ENCODE results near the gene PLCXD3.
"Not testable (repeated sequence)": the region's sequence is repeated elsewhere in the genome, so short reads cannot be mapped to it uniquely, and the experiment has no call there.

The PLCXD3 gene

GRCh38 chr5:41337724-41338123 is 172.7 kb downstream of the PLCXD3 start:
- H3K4me1 ChIP-seq (ENCODE audit: control insufficient read depth, insufficient read depth, low read length, poor library complexity, severe bottlenecking), result no peaks in the 10 kb centered on the region
- no peak for DNase-seq
- no peaks in the 10 kb centered on the region for H3K36me3 ChIP-seq (ENCODE audit: control insufficient read depth, insufficient read depth, low read length)
- H3K27ac ChIP-seq (ENCODE audit: insufficient read depth, low read length, poor library complexity, severe bottlenecking), result no peak overlapping the region
- H3K9me3 ChIP-seq (ENCODE audit: control insufficient read depth, low read length), result no peaks in the 10 kb centered on the region
- no peaks in the 10 kb centered on the region for H3K27me3 ChIP-seq (replicated peaks; ENCODE audit: control insufficient read depth, insufficient read depth, low read length, poor library complexity, severe bottlenecking)
- no peak overlapping the region for H3K4me3 ChIP-seq (ENCODE audit: insufficient read depth, low read depth, low read length, poor library complexity, severe bottlenecking)

DNA sequence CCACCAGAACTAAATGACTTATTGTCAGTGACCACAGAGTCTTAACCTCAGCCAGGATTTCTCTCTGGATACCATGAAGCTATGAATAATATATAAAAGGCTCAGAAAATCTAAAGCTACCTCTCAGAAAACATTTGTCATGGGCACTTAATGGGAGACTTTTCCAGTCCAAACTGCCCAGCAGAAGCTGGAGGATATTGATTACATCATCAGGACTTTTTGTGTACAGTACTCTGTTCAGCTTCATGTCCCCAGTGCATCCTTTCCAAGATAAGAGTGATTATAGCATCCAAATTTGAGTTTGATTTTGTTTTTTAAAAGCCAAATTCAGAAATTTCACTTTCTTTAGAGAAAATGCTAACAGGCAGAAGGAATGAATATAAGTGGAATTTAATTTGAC is 173.2 kb downstream of the PLCXD3 start:
- H3K27me3 ChIP-seq (replicated peaks; ENCODE audit: control insufficient read depth, insufficient read depth, low read length, poor library complexity, severe bottlenecking), result no peaks in the 10 kb centered on the region

GRCh38 chr5:41336471-41336870 is 173.9 kb downstream of the PLCXD3 start:
- H3K4me3 ChIP-seq (ENCODE audit: insufficient read depth, low read depth, low read length, poor library complexity, severe bottlenecking), result no peak overlapping the region
- no peaks in the 10 kb centered on the region for H3K9me3 ChIP-seq (ENCODE audit: control insufficient read depth, low read length)
- H3K27ac ChIP-seq (ENCODE audit: insufficient read depth, low read length, poor library complexity, severe bottlenecking), result no peak overlapping the region
- H3K27me3 ChIP-seq (replicated peaks; ENCODE audit: control insufficient read depth, insufficient read depth, low read length, poor library complexity, severe bottlenecking), result no peaks in the 10 kb centered on the region
- DNase-seq, result no peak
- H3K4me1 ChIP-seq (ENCODE audit: control insufficient read depth, insufficient read depth, low read length, poor library complexity, severe bottlenecking), result no peaks in the 10 kb centered on the region
- H3K36me3 ChIP-seq (ENCODE audit: control insufficient read depth, insufficient read depth, low read length), result no peaks in the 10 kb centered on the region

More for the DNA sequence above, 173.2 kb downstream of the PLCXD3 start:
- no peak overlapping the region for H3K4me3 ChIP-seq (ENCODE audit: insufficient read depth, low read depth, low read length, poor library complexity, severe bottlenecking)
- H3K27ac ChIP-seq (ENCODE audit: insufficient read depth, low read length, poor library complexity, severe bottlenecking), result no peak overlapping the region
- H3K36me3 ChIP-seq (ENCODE audit: control insufficient read depth, insufficient read depth, low read length), result no peaks in the 10 kb centered on the region
- no peak for DNase-seq
- no peaks in the 10 kb centered on the region for H3K9me3 ChIP-seq (ENCODE audit: control insufficient read depth, low read length)
- H3K4me1 ChIP-seq (ENCODE audit: control insufficient read depth, insufficient read depth, low read length, poor library complexity, severe bottlenecking), result no peaks in the 10 kb centered on the region

DNA sequence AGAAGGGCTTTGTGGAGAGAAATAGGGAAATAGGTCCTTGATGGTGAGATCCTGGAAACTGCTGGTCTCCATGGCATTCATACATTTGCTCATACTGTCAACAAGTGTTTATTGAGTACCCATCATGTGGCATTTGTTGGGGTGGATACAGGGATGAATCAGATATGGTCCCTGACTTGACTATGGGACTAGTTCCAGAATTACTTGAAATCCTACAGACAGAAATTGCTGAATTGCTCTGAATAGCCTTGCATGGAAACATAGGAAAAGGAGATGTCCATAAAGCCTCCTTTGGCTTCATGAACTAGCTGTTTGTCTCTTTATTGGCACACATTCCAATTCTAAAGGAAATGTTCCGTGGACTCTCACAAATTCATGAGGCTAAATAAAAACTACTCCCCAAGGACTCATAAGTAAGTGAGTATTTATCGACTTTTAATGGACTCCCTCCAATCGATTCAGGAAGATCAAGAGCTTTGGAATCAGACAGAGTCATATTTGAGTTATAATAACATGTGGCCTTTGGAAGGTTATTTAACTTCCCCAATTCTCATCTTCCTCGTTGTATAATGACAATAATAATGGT is 174.7 kb downstream of the PLCXD3 start:
- Histone ChIP-seq H3K4me3 (ENCODE audit: insufficient read depth, low read depth, low read length, poor library complexity, severe bottlenecking) (no peak overlapping the region), H3K9me3 (ENCODE audit: control insufficient read depth, low read length) (no peaks in the 10 kb centered on the region), H3K36me3 (ENCODE audit: control insufficient read depth, insufficient read depth, low read length) (no peaks in the 10 kb centered on the region), H3K4me1 (ENCODE audit: control insufficient read depth, insufficient read depth, low read length, poor library complexity, severe bottlenecking) (no peaks in the 10 kb centered on the region), H3K27ac (ENCODE audit: insufficient read depth, low read length, poor library complexity, severe bottlenecking) (no peak overlapping the region), H3K27me3 (replicated peaks; ENCODE audit: control insufficient read depth, insufficient read depth, low read length, poor library complexity, severe bottlenecking) (no peaks in the 10 kb centered on the region)
- DNase-seq, result no peak

- no peaks in the 10 kb centered on the region for H3K27me3 ChIP-seq (replicated peaks; ENCODE audit: control insufficient read depth, insufficient read depth, low read length, poor library complexity, severe bottlenecking)
- H3K4me3 ChIP-seq (ENCODE audit: insufficient read depth, low read depth, low read length, poor library complexity, severe bottlenecking), result no peak overlapping the region
- no peak for DNase-seq
- H3K4me1 ChIP-seq (ENCODE audit: control insufficient read depth, insufficient read depth, low read length, poor library complexity, severe bottlenecking), result no peaks in the 10 kb centered on the region
- H3K36me3 ChIP-seq (ENCODE audit: control insufficient read depth, insufficient read depth, low read length), result no peaks in the 10 kb centered on the region
- H3K9me3 ChIP-seq (ENCODE audit: control insufficient read depth, low read length), result no peaks in the 10 kb centered on the region
- no peak overlapping the region for H3K27ac ChIP-seq (ENCODE audit: insufficient read depth, low read length, poor library complexity, severe bottlenecking)
Observed at GRCh38 chr5:41334758-41335157, 175.6 kb downstream of the PLCXD3 start.

DNA sequence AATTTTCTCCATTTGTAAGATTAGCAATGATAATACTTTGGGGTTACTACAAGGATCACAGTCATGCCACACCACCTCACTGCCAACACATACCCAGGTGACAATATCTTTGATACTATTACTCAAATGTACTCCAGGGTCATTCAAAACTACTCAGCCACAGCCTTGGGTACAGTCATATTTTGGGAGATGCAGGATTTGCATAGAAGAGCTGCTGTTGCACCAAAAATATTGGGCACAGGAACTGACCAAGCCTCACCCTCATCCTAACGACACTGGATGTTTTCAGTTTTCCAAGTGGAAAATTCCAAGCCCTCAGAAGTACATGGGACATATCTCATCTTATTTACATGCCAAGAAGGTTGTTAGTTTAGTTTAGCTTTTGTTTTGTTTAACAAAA is 176.2 kb downstream of the PLCXD3 start:
- no peaks in the 10 kb centered on the region for H3K4me1 ChIP-seq (ENCODE audit: control insufficient read depth, insufficient read depth, low read length, poor library complexity, severe bottlenecking)
- H3K27ac ChIP-seq (ENCODE audit: insufficient read depth, low read length, poor library complexity, severe bottlenecking), result no peak overlapping the region
- no peaks in the 10 kb centered on the region for H3K36me3 ChIP-seq (ENCODE audit: control insufficient read depth, insufficient read depth, low read length)
- no peaks in the 10 kb centered on the region for H3K27me3 ChIP-seq (replicated peaks; ENCODE audit: control insufficient read depth, insufficient read depth, low read length, poor library complexity, severe bottlenecking)
- H3K9me3 ChIP-seq (ENCODE audit: control insufficient read depth, low read length), result no peaks in the 10 kb centered on the region
- no peak overlapping the region for H3K4me3 ChIP-seq (ENCODE audit: insufficient read depth, low read depth, low read length, poor library complexity, severe bottlenecking)
- DNase-seq, result no peak

- Histone ChIP-seq H3K4me1 (ENCODE audit: control insufficient read depth, insufficient read depth, low read length, poor library complexity, severe bottlenecking) (no peaks in the 10 kb centered on the region), H3K4me3 (ENCODE audit: insufficient read depth, low read depth, low read length, poor library complexity, severe bottlenecking) (no peak overlapping the region), H3K36me3 (ENCODE audit: control insufficient read depth, insufficient read depth, low read length) (no peaks in the 10 kb centered on the region), H3K27me3 (replicated peaks; ENCODE audit: control insufficient read depth, insufficient read depth, low read length, poor library complexity, severe bottlenecking) (no peaks in the 10 kb centered on the region), H3K9me3 (ENCODE audit: control insufficient read depth, low read length) (no peaks in the 10 kb centered on the region), H3K27ac (ENCODE audit: insufficient read depth, low read length, poor library complexity, severe bottlenecking) (no peak overlapping the region)
- no peak for DNase-seq
Observed at GRCh38 chr5:41325074-41325473, 185.3 kb downstream of the PLCXD3 start.

GRCh38 chr5:41322826-41323225 is 187.6 kb downstream of the PLCXD3 start:
- H3K27me3 ChIP-seq (replicated peaks; ENCODE audit: control insufficient read depth, insufficient read depth, low read length, poor library complexity, severe bottlenecking); H3K4me1 ChIP-seq (ENCODE audit: control insufficient read depth, insufficient read depth, low read length, poor library complexity, severe bottlenecking); H3K4me3 ChIP-seq (ENCODE audit: insufficient read depth, low read depth, low read length, poor library complexity, severe bottlenecking); H3K36me3 ChIP-seq (ENCODE audit: control insufficient read depth, insufficient read depth, low read length); H3K27ac ChIP-seq (ENCODE audit: insufficient read depth, low read length, poor library complexity, severe bottlenecking); DNase-seq; H3K9me3 ChIP-seq (ENCODE audit: control insufficient read depth, low read length): not testable (repeated sequence)

DNA sequence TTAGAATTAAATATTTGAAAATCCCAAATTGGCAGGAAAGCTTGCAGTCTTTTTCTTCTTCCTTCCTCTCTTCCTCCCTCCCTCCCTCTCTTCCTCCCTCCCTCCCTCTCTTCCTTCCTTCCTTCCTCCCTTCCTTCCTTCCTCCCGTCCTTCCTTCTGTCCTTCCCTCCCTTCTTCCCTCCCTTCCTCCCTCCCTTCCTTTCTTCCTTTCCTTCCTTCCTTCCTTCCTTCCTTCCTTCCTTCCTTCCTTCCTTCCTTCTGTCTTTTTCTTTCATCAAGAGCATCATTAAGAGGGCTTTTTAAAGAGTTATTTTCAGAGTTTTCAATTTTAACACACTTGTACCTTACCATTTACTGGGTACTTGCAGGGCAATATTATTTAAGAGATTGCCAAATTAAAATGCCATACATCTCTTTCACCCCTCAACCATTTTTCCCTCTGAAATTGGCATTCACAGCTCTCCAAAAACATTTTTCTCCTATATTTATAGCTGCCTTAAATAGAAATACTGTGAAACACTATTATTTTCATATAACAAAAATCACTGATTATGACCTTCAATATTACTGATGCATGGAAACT is 197.8 kb downstream of the PLCXD3 start:
- no peak for DNase-seq
- Histone ChIP-seq H3K9me3 (ENCODE audit: control insufficient read depth, low read length) (no peaks in the 10 kb centered on the region), H3K4me1 (ENCODE audit: control insufficient read depth, insufficient read depth, low read length, poor library complexity, severe bottlenecking) (no peaks in the 10 kb centered on the region), H3K36me3 (ENCODE audit: control insufficient read depth, insufficient read depth, low read length) (no peaks in the 10 kb centered on the region), H3K27ac (ENCODE audit: insufficient read depth, low read length, poor library complexity, severe bottlenecking) (no peak overlapping the region), H3K27me3 (replicated peaks; ENCODE audit: control insufficient read depth, insufficient read depth, low read length, poor library complexity, severe bottlenecking) (no peaks in the 10 kb centered on the region), H3K4me3 (ENCODE audit: insufficient read depth, low read depth, low read length, poor library complexity, severe bottlenecking) (no peak overlapping the region)

- Histone ChIP-seq H3K9me3 (ENCODE audit: control insufficient read depth, low read length) (no peaks in the 10 kb centered on the region), H3K36me3 (ENCODE audit: control insufficient read depth, insufficient read depth, low read length) (no peaks in the 10 kb centered on the region), H3K27me3 (replicated peaks; ENCODE audit: control insufficient read depth, insufficient read depth, low read length, poor library complexity, severe bottlenecking) (no peaks in the 10 kb centered on the region), H3K4me1 (ENCODE audit: control insufficient read depth, insufficient read depth, low read length, poor library complexity, severe bottlenecking) (no peaks in the 10 kb centered on the region), H3K4me3 (ENCODE audit: insufficient read depth, low read depth, low read length, poor library complexity, severe bottlenecking) (no peak overlapping the region), H3K27ac (ENCODE audit: insufficient read depth, low read length, poor library complexity, severe bottlenecking) (no peak overlapping the region)
- no peak for DNase-seq
Observed at GRCh38 chr5:41312066-41312465, 198.3 kb downstream of the PLCXD3 start.

All from effector memory CD4-positive, alpha-beta T cell (primary cell).